HG02884 (cell line): ENCODE results near the gene CDC42EP5.

Source experiments
- ATAC-seq: cut with Tn5 transposase; IDR thresholded peaks from one replicate; pipeline ENCODE4 v1.9.1; 2021; ENCODE audit warnings: mild to moderate bottlenecking, moderate library complexity; ENCODE audit not compliant: unreplicated experiment

CDC42EP5 gene

DNA sequence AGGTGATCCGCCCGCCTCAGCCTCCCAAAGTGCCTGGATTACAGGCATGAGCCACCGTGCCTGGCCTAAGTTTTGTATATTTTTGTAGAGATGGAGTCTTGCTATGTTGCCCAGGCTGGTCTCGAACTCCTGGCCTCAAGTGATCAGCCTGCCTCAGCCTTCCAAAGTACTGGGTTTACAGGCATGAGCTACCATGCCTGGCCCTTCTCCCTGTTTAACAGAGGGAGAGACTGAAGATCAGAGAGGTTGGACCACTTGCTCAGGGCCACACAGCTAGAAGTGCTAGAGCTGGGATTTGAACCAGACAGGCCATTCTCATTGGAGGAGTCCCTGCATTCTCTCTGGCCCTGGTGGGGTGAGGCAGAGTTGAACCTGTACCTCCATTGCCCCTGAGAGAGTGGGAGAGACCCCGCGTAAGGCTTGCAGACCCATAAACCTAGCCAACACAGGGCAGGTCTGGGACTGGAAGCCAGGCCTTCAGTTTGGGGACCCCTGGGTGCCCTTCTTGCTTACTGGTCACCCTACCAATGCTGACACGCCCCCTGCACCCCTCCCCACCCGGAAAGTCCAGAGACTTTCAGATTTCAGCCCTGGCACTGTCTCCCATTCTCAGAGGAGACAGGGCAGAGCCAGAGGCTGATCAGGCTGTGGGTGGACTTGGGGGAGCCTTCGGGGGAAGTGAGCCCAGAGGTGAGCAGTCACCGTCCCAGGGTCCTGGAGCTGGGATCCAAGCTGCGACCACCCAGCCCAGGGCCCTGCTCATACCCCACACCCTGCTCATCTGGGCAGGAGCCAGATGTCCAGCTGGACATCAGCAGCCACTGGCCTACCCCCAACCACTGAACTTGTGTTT lies 44.5 kb downstream of the CDC42EP5 start:
- ATAC-seq = no peak

DNA sequence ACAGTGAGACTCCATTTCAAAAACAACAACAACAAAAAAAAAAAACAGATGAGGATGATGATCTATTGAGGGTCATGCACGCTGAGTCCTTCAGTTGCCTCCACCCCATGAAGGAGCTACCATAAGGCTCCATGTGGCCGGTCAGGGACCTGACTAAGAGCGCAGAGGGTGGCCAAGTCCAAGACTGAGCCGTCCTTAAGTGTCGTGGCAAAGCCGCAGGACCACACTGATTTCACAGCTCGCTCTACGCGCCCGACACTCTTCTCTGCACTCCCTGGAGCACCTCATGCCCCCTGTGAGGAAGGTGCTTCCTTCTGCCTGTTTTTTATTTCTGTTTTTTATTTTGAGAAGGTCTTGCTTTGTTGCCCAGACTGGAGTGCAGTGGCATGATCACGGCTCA lies 45.5 kb downstream of the CDC42EP5 start:
- no peak for ATAC-seq

DNA sequence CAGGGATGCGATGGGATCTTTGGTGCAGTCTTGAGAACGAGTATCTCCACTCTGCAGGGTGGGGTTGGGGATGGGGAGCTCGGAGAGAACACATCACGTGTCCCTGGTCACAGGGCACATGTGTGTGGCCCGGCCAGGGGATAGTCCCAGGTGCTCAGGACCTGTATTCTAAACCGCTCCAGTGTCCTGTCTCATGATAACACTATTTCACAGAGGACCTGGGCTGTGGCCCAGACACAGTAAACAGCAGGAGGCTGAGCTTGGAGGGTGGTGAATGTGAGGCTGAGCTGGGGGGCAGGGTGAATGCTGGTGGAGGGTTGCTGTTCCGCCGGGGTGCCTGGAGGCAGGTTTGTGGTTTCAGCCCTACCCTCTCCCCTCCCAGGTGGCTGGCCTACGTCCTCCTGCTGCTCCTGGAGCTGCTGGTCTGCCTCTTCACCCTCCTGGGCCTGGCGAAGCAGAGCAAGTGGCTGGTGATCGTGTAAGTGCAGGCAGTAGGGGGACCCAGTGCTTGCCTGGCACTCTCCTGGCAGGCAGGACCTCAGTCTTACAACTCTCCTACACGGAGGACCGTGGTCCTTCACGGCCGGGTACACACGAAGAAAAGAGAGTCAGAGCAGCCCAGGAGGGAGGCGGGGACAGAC lies 46.7 kb downstream of the CDC42EP5 start:
- no peak for ATAC-seq

DNA sequence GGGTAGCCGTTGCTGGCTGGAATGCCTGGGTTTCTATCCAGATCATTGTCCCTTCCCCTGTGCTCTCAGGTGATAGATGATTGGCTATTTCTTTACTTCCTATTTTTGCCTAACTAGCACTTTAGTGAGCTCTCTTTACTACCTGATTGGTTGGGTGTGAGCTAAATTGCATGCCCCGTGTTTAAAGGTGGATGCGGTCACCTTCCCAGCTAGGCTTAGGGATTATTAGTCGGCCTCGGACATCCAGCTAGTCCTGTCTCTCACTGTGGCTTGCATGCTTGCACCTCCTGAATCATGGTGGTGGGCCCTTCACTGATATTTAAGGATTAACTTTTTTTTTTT lies 47.7 kb downstream of the CDC42EP5 start:
- ATAC-seq = no peak

DNA sequence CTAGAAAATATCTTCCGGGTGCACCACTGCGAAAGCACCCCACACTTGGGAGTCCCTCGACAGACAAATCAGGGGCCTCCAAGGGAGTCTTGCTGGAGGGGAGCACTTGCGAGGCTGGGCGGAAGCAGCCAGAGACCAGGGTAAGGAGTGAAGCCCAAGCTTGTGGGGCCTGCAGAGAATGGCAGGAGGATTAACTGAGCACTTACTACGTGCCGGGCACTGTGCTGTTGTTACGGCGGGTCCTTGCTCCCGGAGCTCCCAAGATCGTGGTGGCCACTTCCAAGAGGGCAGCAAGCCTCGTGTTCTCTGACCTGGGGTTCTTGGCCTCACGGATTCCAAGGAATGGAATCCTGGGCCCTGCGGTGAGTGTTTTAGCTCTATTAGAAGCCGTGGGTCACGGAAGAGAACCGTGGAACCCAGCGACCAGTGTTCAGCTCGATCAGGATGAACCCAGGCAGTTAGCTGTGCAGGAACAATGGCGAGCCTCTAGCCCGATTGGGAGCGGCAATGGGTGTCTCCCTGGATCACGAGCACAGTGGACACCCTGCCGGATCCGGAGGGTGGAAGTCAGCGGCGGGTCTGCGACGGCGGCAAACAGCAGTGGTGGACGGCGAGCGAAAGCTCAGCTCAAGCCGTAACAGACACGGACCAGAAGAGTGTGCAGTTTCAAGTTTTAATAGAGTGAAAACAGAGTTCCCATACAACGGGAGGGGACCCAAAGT lies 48.3 kb downstream of the CDC42EP5 start:
- ATAC-seq = no peak

DNA sequence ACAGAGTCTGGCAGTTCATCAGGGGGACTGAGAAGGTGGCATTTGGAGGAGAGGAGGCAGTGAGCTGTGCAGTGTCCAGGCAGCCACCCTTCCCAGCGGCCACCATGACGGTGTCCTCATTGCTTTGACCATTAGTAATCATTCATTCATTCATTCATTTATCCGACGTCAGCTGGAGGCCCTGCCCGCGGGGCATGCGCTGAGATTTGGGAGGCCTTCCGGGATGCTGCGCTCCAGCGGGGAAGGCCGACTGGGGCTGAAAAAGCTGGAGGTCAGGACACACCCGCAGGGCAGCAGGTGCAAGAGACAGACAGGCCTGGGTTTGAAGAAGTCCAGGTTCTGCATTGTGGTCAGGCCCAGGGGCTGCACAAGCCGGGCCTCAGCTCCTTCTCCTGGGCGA lies 48.9 kb downstream of the CDC42EP5 start:
- ATAC-seq = no peak

DNA sequence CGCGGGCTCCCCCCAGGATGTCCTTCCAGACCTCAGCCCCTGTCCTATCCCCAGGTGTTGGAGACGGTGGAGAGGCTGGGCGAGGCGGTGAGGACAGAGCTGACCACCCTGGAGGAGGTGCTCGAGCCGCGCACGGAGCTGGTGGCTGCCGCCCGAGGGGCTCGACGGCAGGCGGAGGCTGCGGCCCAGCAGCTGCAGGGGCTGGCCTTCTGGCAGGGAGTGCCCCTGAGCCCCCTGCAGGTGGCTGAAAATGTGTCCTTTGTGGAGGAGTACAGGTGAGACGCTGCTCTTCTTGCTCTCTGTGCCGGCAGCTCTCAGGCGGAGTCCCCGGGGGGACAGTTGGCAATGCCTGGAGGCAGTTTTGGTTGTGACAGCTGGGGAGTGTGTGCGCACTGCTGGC lies 51.0 kb downstream of the CDC42EP5 start:
- ATAC-seq = no peak

DNA sequence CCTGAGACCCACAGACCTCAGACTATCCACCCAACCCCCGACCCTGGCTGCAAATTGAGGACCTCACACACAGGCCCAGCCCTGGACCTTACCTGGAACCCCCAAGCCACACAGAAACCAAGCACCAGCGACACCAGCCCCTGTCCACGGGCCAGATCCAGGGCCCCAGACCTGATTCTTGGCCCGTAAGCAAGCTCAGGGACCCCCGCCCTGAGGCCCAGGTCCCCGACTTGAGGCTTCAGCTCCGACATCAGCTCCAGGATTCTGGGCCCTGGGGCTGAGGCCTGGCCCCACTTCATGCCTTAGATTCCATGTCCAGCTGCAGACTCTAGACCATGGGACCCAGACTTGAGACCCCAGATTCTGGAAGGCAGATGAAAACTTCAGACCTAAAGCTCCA lies 51.6 kb downstream of the CDC42EP5 start:
- no peak for ATAC-seq

DNA sequence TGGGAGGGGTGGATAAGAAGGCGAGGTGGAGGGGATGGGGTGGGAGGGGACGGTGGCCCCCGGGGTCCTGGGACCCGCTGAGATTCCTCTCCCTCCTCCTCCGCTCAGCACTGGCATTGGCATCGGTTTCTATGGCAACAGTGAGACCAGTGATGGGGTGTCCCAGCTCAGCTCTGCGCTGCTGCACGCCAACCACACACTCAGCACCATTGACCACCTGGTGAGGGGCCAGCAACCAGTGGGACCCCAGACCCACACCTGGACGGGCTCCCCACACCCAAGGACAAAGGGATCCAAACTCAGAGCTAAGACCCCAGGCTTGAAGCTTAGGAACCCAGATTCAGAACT lies 52.0 kb downstream of the CDC42EP5 start:
- no peak for ATAC-seq

DNA sequence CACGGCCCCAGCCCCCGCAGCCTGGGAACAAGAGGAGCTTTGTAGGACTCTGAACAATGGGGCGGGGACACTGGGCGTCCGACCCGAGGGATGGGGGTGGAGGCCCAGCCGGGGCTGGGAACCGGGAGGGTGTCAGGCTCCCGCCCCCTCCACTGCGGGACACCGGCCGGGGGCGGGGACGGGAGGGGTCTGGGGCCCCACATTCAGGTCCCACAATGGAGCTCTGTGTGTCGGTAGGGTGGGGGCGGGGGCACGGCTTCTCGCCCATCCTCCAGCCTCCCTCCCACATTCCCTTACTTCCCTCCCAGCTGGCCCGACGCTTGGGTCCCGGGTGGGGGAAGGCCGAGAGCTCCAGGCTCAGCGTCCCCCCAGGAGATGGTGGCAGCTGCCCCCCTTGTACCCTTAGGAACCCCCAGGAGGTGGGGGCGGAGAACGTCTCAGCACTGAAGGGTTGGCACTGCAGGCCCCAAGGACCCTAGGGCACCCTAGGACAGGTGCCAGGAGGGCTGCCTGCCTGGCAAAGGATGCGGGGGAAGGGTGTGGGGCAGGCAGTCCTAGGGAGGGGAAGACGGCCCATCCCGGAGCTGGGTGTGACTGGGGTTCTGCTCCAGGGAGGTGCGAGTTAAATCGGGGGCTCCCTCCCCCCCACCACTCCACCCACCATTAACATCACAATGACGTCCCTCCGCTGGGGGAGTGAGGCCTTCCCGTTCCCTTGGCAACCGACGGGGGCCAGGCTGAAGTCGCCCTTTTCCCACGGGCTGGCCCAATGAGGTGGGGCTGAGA lies 52.5 kb downstream of the CDC42EP5 start:
- no peak for ATAC-seq

DNA sequence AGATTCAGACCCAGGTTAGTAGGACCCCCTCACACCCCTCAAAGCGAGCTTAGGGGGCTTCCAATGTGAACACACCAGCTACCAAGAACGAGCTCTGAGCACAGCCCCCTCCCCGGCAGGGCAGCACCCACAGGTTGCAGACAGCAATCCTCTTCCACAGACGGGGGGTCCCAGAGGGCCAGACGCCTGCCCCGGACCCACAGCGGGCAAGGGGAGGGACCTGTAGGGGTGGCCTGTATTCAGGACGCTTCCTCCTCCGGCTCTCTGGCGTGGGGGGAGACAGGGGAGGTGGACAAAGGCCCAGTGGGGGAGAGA lies 53.1 kb downstream of the CDC42EP5 start:
- no peak for ATAC-seq

DNA sequence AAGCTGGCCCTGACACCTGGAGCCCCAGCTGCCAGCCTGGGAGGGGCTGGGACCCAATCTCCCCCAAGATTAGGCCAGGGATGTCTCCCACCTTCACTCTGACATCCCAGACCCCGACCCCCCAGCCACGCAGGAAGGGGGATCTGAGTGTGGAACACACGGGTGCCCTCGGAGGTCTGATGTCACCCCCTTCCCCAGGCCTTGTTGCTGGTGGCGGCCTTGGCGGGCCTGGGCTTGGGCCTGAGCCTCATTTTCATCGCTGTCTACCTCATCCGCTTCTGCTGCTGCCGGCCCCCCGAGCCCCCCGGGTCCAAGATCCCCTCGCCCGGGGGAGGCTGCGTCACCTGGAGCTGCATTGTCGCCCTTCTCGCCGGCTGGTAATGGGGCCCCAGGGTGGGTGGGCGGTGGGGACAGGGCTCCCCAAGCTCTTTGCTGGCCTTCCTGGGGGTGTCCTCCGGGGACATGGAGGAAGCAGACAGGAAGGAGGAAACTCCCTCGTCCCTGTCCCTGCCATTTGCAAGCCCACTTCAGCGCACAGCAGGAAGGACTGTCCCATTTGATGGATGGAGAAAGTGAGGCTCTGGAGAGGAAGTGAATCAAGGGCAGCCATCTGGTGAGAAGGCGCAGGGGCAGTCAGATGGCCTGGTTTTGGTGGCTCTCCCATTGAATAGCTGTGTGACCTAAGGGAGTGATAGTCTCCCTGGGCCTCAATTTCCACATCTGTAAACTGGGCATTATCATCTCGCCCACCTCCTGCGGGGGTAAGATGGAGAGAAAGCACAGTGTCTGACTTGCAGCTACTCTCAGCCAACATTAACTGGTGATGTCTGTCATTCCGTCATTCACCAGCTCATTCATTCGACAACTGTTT lies 53.9 kb downstream of the CDC42EP5 start:
- no peak for ATAC-seq

DNA sequence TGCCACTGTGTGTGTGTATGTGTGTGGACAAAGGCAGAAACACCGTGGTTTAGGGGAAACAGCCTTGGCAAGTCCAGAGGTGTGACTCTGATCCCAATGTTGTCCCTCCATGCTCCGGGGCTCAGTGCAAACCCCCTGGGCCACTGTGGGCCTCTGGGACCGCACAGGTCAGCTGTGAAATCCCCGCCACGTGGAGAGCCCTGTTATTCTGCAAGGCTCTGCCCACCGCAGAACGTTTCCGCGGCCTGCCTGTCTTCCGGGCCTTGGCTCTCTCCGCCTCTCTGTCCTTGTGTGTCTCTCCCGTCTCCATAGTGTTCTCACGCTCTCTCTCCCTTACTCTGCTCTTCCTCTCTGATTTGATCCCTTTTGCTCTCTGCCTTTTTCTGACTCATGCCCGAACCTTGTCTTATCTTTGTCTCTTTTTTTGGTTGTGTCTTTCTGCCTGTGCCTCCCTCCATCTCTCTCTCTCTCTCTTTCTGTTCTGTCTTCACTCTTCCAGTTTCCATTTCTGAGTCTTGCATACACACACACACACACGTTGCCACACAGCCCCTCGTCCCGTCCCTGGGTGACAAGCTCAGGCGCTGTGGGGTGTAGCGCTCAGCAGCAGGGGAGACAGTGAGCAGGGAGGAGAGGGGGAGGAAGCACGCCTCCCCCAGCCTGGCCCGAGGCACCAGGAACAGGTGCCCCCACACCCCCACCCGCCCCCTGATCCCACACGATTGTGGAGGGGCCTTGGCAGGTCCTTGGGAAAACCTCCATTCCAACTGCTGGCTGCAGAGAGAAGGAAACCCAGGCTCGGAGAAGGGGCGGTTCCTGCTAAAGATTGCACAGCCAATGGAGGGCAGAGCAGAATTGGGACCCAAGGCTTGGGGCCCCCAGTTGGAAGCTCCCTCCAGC lies 54.8 kb downstream of the CDC42EP5 start:
- ATAC-seq = no peak

DNA sequence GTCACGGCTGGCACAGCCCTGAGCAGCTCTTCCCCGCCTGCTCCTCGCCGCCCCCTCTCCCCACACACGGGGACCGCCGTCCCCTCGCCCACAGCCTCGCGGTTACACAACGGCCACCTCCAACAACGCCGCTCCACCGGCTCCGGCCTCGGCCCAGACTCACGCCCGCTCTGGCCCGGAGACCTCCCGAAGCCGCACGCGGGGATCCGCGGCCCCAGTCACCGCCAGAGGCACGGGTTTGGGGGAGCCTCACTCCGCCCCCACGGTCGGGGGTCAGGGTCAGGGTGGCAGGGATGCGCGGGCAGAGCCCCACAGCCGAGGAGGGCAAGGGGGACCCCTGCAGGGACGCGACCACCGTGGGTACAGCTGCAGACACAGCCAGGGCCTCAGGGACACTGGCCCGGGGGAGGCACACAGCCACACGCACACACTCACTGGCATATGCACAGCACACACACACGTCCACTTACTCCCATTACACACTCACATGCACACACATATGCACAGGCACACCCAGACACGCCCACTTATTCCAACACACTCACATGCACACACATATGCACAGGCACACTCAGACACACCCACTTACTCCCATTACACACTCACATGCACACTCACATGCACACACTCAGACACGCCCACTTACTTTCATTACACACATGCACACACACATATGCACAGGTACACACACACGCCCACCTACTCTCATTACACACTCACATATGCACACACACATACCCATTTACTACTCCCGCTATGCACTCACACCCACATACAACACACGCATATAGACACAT lies 56.2 kb downstream of the CDC42EP5 start:
- no peak for ATAC-seq

DNA sequence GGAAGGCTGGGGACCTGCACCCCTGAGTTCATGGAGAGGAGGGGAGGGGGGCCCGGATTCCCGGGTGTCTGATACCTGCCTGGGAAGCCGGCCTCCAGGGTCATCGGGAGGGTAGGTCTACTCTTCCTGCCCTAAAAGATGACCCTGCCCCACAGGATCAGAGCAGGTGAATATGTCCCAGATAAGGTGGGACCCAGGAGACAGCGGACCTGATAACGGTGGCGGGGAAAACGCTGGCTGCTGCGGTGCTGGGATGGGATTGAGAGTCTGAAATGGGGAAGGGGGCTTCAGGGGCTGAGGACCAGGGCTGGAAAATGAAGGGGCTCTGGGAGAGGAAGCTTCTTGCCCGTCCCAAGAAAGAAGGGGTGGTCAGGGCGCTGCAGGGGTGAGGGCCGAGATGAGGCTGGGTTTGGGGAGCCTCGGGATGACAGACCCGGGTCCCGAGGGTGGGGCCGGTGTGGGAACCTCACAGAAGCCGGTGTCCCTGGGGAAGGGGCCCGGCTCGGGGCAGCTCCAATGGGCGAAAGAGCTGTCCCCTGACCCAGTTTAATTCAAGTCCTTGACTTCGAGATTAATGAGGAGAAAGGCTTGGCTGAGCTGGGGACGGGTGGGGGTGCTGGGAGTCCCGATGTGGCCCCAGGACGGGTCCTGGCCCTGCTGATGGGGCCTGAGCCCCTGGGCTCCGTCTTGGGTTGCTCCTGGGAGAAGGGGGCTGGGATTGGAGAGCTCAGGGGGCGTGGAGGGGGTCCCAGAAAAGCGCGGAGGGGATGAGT lies 57.0 kb downstream of the CDC42EP5 start:
- no peak for ATAC-seq

DNA sequence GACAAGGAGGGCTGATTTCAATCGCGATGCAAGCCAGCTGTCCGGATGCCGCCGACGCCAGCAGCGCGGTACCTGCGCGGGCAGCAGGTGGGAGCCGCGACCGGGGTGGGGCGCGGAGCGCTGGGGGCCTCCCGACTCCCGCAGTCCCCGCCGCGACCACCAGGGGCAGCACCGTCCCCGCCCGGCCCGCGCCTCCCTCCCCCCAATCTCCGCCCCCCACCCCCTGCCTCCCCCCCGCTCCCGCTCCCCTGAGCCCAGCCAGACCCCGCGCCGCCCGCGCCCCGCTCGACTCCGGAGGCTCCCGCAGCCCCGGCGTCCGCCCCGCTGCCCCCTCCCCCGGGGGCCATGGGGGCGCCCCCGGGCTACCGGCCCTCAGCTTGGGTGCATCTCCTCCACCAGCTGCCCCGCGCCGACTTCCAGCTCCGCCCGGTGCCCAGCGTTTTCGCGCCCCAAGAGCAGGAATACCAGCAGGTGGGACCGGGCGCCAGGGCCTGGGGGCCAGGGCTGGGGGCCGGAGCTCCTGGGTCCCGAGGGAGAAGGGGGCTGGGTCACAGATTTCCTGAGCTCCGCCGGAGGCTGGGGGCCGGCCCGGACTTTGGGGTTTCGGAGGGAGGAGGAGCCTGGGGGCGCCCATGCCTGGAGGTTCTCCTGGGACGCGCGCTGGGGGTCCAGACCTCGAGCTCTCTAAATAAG lies 57.7 kb downstream of the CDC42EP5 start, which contains the start of gene TTYH1:
TTYH1 (plus strand) TSS at position 257 of the 693 bp plus-strand sequence; CDS start at position 346, 89 bp downstream.
- no peak for ATAC-seq
